ENCODE measurements around the gene CRELD2.

DNA sequence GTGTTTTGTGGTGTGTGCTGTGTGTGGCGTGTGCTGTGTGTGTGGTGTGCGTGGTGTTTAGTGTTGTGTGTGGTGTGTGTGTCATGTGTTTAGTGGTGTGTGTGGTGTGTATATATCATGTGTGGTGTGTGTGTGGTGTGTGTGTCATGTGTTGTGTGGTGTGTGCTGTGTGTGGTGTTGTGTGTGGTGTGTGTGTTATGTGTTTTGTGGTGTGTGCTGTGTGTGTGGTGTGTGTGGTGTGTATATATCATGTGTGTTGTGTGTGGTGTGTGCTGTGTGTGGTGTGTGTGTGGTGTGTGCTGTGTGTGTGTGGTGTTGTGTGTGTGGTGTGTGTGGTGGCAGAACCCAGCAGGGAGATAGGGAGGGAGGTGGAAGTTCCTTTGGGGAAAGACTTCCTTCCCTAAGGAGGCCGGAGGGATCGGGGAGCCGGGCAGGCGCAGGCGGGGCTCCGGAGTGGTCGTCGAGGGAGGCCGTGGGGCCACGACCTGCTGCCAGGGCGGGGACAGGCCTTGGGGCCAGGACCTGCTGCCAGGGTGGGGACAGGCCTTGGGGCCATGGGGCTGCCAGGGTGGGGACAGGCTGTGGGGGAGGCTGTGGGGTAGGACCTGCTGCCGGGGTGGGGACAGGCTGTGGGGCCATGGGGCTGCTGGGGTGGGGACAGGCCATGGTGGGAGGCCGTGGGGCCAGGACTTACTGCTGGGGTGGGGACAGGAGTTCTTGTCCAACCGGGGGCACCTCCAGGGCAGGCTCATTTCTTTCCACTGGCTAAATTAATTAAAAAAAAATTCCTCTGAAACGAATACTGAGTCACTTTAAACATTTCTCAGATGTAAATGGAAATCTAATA lies 57.3 kb downstream of the CRELD2 start:
- TF ChIP-seq POLR2A (IDR thresholded peaks at IDR 0.05; ENCODE audit: low read depth, low read length): no peak; the same call in 1 of the 2 replicates
- no peak for TF ChIP-seq POLR2AphosphoS5 (IDR thresholded peaks at IDR 0.05; ENCODE audit: low read depth, low read length)
- TF ChIP-seq TAF1 (IDR thresholded peaks at IDR 0.05; ENCODE audit: borderline replicate concordance, low read depth, low read length): no peak

Data from GM12892 (cell line).